Muscle of leg (tissue), 11 donors: ENCODE measurements around the gene EDA2R. TPM values are rescaled to one million over a fixed set of nuclear protein-coding genes. Genes with fewer than 3 reads are reported as not detected.

Experiments used
- DNase-seq: peaks from one replicate; pipeline ENCODE4 v3.0.0; 2013
- H3K27ac ChIP-seq: one replicate; pipeline ENCODE4 v1.5.1; 2013; ENCODE audit warnings: mild to moderate bottlenecking, low read length, control low read depth
- H3K27me3 ChIP-seq: one replicate; pipeline ENCODE4 v1.6.1; 2013; ENCODE audit warnings: low read length; ENCODE audit not compliant: control insufficient read depth, insufficient read depth
- H3K36me3 ChIP-seq: one replicate; pipeline ENCODE4 v1.6.1; 2013; ENCODE audit warnings: low read length; ENCODE audit not compliant: control insufficient read depth, insufficient read depth
- H3K4me1 ChIP-seq: one replicate; pipeline ENCODE4 v1.6.1; 2013; ENCODE audit warnings: low read length; ENCODE audit not compliant: control insufficient read depth, insufficient read depth
- H3K4me3 ChIP-seq: one replicate; pipeline ENCODE4 v1.5.1; 2013; ENCODE audit warnings: low read length, control low read depth
- H3K9me3 ChIP-seq: replicated peaks from 2 replicates; pipeline ENCODE4 v1.6.1; 2013; ENCODE audit warnings: low read depth, low read length; ENCODE audit not compliant: control insufficient read depth
- WGBS: methylation state at CpG from one replicate; pipeline ENCODE4 v1.1.5; 2013; ENCODE audit warnings: missing lambda C conversion rate; ENCODE audit not compliant: insufficient coverage; 5-methylcytosine and 5-hydroxymethylcytosine counted together
- polyA plus RNA-seq, 8 donors: library from polyadenylated mRNA; unstranded; fragments of 120-200 nt; gene quantifications; one replicate each; pipeline versions ENCODE4 v1.2.1 to v1.2.3, GENCODE V29; 2013; ENCODE audit warnings: inconsistent platforms in 1 of 8, low replicate concordance in 1 of 8; ENCODE audit not compliant: insufficient read length in 8 of 8, insufficient read depth in 1 of 8
- total RNA-seq: library from RNA; stranded (reverse); fragments of 120-200 nt; gene quantifications from one replicate; pipeline ENCODE4 v1.2.4, GENCODE V29; 2013

The EDA2R gene
- total and polyA plus RNA-seq, 9 donors, result 2.2 to 7.1 (median 3.5) TPM

- WGBS, result no CpG with 5 or more reads among the region's 2 CpGs
- Histone ChIP-seq H3K4me1 (no peaks in the 10 kb centered on the region), H3K36me3 (no peaks in the 10 kb centered on the region), H3K4me3 (no peak overlapping the region), H3K27ac (no peak overlapping the region), H3K27me3 (peaks cover 4% of the 10 kb centered on the region), H3K9me3 (no peaks in the 10 kb centered on the region)
- DNase-seq, result peak; percentile 86
Observed at GRCh38 chrX:66635360-66635759, 3.5 kb downstream of the EDA2R start.

GRCh38 chrX:66634272-66634671 is 4.6 kb downstream of the EDA2R start:
- Histone ChIP-seq H3K4me3 (no peak overlapping the region), H3K36me3 (no peaks in the 10 kb centered on the region), H3K4me1 (no peaks in the 10 kb centered on the region), H3K27me3 (peaks cover 4% of the 10 kb centered on the region), H3K27ac (no peak overlapping the region), H3K9me3 (no peaks in the 10 kb centered on the region)
- no peak for DNase-seq

DNA sequence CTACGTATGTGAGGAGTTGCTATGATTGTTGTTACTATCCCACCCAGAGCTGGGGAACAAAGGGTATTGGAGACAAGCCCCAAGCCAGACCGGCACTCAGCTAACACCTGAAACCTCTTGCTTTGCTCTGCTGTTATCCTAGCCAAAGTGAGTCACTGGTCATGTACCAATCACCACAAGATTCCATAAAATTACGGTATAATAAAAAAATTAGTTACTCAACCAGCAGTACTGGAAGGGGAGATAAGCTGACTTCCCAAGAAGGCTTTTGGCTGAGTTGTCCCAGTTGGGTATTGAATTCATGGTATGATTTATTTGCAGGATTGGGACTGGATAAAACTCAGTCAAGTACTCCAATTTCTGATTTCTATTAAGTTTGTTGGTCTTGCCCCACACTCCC is 5.3 kb downstream of the EDA2R start:
- 60% methylated on average over 1 of the region's 3 CpGs for WGBS
- Histone ChIP-seq H3K9me3 (no peaks in the 10 kb centered on the region), H3K27me3 (peaks cover 4% of the 10 kb centered on the region), H3K27ac (no peak overlapping the region), H3K4me3 (no peak overlapping the region), H3K36me3 (no peaks in the 10 kb centered on the region), H3K4me1 (no peaks in the 10 kb centered on the region)
- no peak for DNase-seq

DNA sequence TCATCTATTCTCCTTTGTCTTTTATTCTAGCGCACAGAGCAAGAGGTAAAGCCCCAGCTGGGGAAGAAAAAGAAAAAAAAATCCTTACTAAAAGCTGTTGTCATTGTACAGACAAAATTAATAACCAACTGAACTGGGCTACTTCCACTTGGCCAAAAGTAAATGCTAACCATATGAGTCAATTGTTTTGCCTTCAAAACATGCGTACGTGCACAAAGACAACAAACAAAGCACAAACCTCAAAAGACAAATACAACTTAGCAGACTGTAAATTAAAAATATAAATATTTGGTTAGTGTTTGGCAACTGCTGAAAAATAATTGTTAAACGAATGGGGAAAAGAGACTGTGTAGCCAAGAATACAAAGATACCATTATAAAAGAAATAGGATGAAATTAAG is 5.9 kb downstream of the EDA2R start:
- Histone ChIP-seq H3K4me3 (no peak overlapping the region), H3K27ac (no peak overlapping the region), H3K36me3 (no peaks in the 10 kb centered on the region), H3K9me3 (no peaks in the 10 kb centered on the region), H3K27me3 (peaks cover under 1% of the 10 kb centered on the region), H3K4me1 (no peaks in the 10 kb centered on the region)
- DNase-seq, result no peak
- no CpG with 5 or more reads among the region's 4 CpGs for WGBS

DNA sequence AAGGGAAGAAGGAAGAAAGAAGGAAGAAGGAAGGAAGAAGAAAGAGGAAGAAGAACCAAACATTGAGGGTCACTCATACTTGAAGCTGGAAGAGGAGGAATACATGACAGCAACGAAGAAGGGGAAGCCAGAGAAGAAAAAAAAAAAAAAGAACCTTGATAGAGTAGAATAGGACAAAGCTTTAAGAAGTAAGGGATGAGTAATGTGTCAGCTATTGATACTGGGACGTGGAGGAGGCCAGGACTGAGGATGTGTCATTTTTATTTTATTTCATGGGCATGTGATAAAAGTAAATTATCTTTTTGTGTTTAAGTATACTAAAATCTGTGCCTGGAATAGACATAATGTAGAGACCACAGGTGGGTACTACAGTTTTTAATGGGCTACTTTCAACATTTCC is 6.4 kb downstream of the EDA2R start:
- no peaks in the 10 kb centered on the region for H3K36me3 ChIP-seq
- H3K4me3 ChIP-seq, result no peak overlapping the region
- no peaks in the 10 kb centered on the region for H3K27me3 ChIP-seq
- no peak overlapping the region for H3K27ac ChIP-seq
- WGBS, result 48% methylated on average over 2 of the region's 2 CpGs
- no peaks in the 10 kb centered on the region for H3K4me1 ChIP-seq
- H3K9me3 ChIP-seq, result no peaks in the 10 kb centered on the region
- DNase-seq, result no peak

DNA sequence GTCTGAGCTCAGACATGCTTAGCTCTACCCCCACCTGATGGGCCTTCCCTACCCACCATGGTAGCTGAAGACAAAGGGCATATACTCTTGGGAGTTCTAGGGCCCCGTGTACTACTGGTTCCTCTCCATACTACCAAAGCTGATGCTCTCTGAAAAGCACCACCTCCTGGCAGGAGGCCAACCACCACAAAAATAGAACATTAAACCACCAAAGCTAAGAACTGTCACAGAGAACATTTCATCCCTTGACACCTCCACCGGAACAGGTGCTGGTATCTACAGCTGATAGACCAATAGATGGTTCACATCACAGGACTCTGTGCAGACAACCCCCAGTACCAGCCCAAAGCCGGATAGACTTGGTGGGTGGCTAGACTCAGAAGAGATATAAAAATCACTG is 13.4 kb downstream of the EDA2R start:
- no peaks in the 10 kb centered on the region for H3K27me3 ChIP-seq
- H3K36me3 ChIP-seq, result no peaks in the 10 kb centered on the region
- DNase-seq, result no peak
- peaks cover 2% of the 10 kb centered on the region for H3K9me3 ChIP-seq
- no peaks in the 10 kb centered on the region for H3K4me1 ChIP-seq
- no peak overlapping the region for H3K4me3 ChIP-seq
- no peak overlapping the region for H3K27ac ChIP-seq
- 57% methylated on average over 1 of the region's 3 CpGs for whole genome bisulfite sequencing

DNA sequence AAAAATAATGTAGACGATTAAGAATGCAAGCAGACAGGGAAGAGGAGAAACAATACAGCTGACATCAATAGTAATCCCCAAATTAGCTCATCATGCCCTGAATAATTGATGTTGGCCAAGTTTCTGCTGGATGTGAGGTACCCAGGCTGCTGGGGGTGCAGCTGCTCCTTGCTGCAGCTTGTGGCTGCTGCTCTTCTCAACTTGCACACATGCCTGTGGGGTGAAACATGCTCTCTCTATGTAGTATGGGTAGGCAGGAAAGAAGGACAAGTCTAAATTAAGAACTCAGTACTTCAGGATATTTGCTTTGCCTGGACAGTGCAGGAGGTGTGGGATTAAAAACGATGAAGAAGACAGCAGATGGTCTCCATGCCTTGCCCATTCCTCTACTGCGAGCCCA is 16.7 kb downstream of the EDA2R start:
- DNase-seq, result no peak
- Histone ChIP-seq H3K4me1 (no peaks in the 10 kb centered on the region), H3K36me3 (no peaks in the 10 kb centered on the region), H3K27ac (no peak overlapping the region), H3K27me3 (no peaks in the 10 kb centered on the region), H3K4me3 (no peak overlapping the region), H3K9me3 (peaks cover 2% of the 10 kb centered on the region)
- WGBS, result 88% methylated on average over 1 of the region's 3 CpGs

- Histone ChIP-seq H3K4me3 (no peak overlapping the region), H3K27ac (no peak overlapping the region), H3K9me3 (no peaks in the 10 kb centered on the region), H3K4me1 (no peaks in the 10 kb centered on the region), H3K27me3 (no peaks in the 10 kb centered on the region), H3K36me3 (no peaks in the 10 kb centered on the region)
- WGBS, result 88% methylated on average over 1 of the region's 2 CpGs
- no peak for DNase-seq
Observed at GRCh38 chrX:66616944-66617343, 21.9 kb downstream of the EDA2R start.

DNA sequence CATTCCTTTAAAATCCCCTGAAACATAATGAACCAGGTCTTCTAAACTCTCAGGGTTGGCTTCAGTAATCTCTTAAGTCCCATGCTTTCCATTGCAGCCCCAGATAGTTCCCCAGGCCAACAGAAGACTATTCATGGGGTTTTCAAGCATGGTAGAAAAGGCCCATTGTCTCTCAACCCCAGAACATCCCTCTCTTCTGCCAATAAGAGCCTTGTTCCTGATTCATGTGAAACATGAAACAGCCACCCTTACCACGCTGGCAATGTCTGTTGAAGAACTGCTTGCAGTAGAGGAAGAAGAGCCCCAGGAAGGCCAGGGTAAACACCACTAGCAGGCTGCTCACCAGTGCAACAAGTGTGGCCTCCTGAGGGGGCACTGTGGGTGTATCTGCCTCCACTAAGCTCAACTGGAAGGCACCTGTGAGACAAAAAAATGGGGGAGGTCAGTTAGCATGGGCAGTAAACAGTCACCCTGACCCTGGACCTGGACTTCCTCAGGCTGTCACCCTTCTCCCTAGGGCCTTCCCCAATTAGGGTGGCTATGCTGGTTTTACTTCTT is 36.4 kb downstream of the EDA2R start:
- Histone ChIP-seq H3K27ac (no peak overlapping the region), H3K4me3 (no peak overlapping the region), H3K27me3 (no peaks in the 10 kb centered on the region), H3K9me3 (peaks cover 5% of the 10 kb centered on the region), H3K36me3 (no peaks in the 10 kb centered on the region), H3K4me1 (no peaks in the 10 kb centered on the region)
- WGBS, result no CpG with 5 or more reads among the region's 1 CpG
- no peak for DNase-seq

GRCh38 chrX:66601522-66601921 is 37.4 kb downstream of the EDA2R start:
- DNase-seq, result no peak
- no peak overlapping the region for H3K27ac ChIP-seq
- H3K36me3 ChIP-seq, result no peaks in the 10 kb centered on the region
- H3K9me3 ChIP-seq, result peaks cover 2% of the 10 kb centered on the region
- H3K27me3 ChIP-seq, result no peaks in the 10 kb centered on the region
- no peak overlapping the region for H3K4me3 ChIP-seq
- no peaks in the 10 kb centered on the region for H3K4me1 ChIP-seq

- no peak for DNase-seq
- Histone ChIP-seq H3K9me3 (peaks cover 5% of the 10 kb centered on the region), H3K27ac (no peak overlapping the region), H3K27me3 (no peaks in the 10 kb centered on the region), H3K4me1 (no peaks in the 10 kb centered on the region), H3K4me3 (no peak overlapping the region), H3K36me3 (no peaks in the 10 kb centered on the region)
- WGBS, result no CpG with 5 or more reads among the region's 1 CpG
Observed at GRCh38 chrX:66579219-66579618, 59.7 kb downstream of the EDA2R start.
